Fibroblast of gingiva (primary cell): ENCODE data around the gene CMIP.
A peak's percentile ranks its signal among the peaks of the same experiment; 100 is the strongest.
"Not testable (repeated sequence)": the region's sequence is repeated elsewhere in the genome, so short reads cannot be mapped to it uniquely, and the experiment has no call there.

ENCODE experiments used
- DNase-seq: peaks from one replicate; pipeline ENCODE4 v3.0.0-alpha.2; 2011; ENCODE audit warnings: low read depth

Gene CMIP

GRCh38 chr16:81568749-81569087 lies 124.1 kb downstream of the CMIP start:
- DNase-seq, result no peak

GRCh38 chr16:81569361-81570034 lies 124.9 kb downstream of the CMIP start:
- DNase-seq, result no peak

DNA sequence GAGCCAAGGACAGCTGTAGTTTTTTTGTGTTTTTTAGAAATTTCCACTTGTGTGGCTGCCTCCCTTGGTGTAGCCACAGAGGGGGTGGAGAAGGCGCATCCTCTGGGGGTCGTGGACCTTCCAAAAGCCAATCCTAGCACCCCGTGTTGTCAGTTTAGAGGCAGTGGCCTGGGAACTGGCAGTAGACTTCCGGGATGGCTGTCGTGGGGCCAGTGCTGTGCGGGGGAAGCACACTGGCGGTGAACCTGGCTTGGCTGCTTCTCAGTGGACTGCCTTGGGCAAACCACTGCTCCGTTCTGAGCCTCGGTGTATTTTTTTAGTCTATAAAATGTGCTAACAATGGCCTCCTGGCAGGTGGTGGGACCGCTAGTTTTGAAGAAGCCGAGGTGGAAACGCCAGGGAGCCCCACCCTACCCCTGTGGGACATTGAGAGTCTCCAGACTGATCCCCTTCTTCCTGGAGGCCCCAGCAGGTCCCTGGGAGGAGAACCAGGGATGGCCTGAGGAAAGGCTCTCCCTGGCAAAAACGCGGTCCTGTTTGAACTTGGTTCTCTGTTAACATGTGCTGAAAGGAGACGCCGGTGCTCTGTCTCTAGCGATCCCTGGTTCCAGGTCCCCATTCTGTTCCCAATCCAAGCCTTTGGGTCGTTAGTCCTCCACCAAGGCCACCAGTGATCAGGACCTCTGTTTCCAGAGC lies 125.7 kb downstream of the CMIP start:
- no peak for DNase-seq

GRCh38 chr16:81571175-81571574 lies 126.6 kb downstream of the CMIP start:
- DNase-seq, result no peak

GRCh38 chr16:81571592-81572385 lies 127.2 kb downstream of the CMIP start:
- DNase-seq, result no peak

DNA sequence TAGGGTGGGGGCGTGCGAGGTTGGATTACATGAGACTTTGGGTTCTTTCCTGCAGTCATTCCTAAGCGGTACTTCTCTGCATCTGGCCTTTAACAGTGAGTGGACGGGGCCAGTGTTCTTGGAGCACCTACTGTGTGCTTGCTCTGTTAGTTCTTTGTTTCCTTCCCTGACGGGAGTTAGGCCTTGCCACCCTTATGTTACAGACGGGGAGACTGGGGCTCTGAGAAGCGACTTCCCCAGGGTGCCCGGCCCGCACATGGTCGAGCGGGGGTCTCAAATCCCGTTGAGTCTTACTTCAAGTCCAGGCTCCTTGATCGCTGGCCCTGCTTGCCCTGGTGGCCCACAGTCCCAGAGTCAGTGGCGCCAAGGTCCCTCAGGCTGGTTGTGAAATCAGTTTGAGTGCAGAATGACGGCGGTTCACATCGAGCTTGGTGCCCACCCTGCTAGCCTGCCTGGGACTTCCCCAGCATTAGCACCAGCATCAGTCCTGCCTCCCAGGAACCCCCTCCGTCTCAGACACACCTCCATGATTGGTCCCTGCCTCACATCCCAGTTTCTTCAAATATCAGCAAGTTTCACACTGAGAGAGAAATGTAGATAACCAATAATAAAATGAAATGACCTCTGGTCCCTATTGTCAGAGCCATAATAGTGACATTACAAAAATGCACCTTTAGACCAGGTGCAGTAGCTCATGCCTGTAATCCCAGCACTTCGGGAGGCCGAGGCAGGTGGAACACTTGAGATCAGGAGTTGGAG lies 128.0 kb downstream of the CMIP start:
- DNase-seq, result no peak

DNA sequence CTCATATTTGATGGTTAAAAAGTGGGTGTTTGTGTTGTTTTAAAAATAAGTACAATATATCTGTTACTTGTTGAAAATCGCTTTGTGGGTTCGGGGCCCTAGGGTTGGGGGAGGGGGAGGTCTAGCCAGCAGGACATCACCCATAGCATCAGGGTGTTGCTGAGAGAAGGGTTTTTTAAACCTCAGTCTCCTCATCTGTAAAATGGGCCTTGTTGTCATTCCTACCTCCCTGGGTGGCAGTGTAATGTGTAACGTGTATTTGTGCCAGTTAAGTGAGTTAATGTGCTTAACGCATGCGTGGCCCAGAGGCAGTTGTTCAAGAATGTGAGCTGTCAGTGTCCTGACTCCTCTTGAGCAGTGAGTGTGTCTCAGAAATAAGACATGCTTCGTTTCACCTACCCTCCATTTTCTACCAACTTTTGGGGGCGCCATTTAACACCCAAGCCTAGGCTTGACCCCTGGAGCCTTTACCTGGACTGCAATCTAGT lies 129.0 kb downstream of the CMIP start:
- no peak for DNase-seq

- no peak for DNase-seq
Observed at GRCh38 chr16:81574168-81574567, 129.6 kb downstream of the CMIP start.

DNA sequence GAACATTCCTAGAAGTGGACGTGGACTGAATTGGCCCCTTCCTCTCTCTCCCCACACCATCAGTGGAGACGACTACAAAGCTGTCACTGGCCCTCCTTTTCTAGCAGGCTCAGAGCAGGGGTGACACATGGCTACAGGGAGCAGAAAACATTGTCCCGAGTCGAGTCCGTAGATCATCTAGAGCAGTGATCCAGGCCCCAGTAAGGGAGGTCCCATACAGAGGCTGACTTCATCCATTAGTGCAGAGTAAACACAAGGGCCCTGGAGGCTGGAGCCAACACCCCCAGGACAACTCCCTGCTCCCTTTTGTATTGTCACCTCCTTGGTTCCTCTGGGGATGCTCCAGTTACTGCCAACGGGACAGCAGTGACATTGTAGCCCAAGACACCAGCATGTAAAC lies 130.7 kb downstream of the CMIP start:
- no peak for DNase-seq

DNA sequence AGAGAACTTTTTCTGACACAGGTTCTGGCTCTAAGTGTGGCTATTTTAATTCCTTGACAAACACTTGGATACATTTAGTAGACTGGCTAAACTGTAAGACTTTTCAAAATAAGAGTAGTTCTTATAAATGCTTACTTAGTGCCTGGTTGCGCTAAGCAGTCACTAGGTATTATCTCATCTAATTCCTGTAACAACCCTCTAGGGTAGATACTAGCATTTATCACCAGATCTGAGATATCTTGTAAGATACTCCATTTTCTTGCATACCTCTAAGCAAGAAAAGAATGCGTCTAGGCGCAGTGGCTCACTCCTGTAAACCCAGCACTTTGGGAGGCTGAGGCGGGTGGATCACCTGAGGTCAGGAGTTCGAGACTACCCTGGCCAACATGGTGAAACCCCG lies 131.2 kb downstream of the CMIP start:
- DNase-seq, result no peak

DNA sequence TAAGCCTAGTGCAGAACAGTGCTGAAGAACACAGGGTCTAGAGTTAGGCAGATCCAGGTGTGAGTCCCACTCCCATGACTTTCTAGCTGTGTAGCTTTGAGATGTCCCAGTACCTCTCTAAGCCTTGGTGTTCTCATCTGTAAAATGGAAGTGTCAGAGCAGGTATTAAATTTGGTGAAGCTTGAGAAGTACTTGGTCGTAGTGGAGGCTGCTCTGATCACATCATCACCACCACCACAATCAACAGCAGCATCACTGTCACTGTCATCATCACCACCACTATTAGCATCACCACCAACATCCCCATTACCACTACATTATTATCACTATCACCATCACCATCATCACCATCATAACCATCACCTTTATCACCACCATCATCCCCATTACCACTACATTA lies 132.1 kb downstream of the CMIP start:
- DNase-seq, result no peak

DNA sequence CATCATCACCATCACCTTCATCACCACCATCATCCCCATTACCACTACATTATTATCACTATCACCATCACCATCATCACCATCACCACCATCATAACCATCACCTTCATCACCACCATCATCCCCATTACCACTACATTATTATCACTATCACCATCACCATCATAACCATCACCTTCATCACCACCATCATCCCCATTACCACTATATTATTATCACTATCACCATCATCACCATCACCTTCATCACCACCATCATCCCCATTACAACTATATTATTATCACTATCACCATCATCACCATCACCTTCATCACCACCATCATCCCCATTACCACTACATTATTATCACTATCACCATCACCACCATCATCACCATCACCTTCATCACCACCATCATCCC lies 132.7 kb downstream of the CMIP start:
- DNase-seq, result not testable (repeated sequence)

DNA sequence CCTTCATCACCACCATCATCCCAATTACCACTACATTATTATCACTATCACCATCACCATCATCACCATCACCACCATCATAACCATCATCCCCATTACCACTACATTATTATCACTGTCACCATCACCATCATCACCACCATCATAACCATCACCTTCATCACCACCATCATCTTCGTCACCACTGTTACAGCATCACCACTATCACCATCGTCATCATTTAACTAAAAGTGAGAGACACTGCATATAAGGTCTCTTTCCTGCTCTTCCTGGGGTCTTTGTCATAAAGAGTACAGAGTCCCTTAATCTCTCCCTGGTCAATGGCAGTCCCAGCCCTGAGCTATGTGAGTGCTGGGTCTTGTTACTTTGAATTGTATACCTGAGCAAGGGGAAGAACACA lies 133.5 kb downstream of the CMIP start:
- DNase-seq, result no peak

GRCh38 chr16:81578636-81579413 lies 134.2 kb downstream of the CMIP start:
- no peak for DNase-seq

GRCh38 chr16:81581107-81581506 lies 136.5 kb downstream of the CMIP start:
- no peak for DNase-seq

GRCh38 chr16:81582655-81583441 lies 138.2 kb downstream of the CMIP start:
- DNase-seq, result peak; percentile 14

DNA sequence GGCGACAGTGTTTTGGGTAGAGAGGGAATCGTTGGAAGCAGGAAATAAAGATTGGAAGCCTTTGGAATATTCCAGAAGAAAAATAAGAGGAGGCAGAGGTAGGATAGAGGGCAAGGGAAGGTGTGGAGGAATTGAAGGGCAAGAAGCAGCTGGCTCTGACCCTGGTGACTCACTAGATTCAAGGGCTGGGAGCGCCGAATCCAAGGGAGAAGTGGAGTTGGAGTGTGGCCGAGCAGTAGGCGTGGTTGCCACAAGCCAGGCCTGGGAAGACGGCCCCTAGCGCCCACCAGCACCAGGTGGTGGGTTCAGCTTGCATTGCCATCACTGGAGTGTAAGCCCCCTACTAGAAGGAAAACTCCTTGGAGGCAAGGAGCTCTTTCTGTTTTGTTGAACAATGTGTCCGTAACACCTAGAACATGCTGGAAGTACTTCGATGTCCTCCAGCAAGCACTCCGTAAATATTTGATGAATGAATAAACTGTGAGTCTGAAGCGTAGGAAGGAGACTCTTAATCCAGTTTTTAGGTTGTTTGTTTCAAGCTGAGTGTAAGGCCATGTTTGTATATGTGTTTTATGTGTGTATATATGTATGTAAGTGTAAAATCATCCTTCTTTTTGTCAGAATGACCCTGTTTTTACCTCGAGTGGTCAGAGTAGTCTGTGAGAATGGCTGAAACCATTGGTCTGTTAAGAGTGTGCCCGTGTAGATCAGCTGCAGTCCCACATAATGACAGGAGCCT lies 139.5 kb downstream of the CMIP start:
- no peak for DNase-seq

GRCh38 chr16:81585785-81586184 lies 141.2 kb downstream of the CMIP start:
- DNase-seq, result no peak

- DNase-seq, result no peak
Observed at GRCh38 chr16:81586417-81586816, 141.8 kb downstream of the CMIP start.
